DND-41 (cell line): ENCODE data around the gene PTF1A.

ENCODE experiments used
- ATAC-seq: fragments of 200-7000 bp; cut with Tn5 transposase; 3 replicates; pipeline ENCODE4 v1.9.1; 2021; ENCODE audit warnings: low read depth; ENCODE audit not compliant: insufficient read depth
- DNase-seq: peaks from one replicate; pipeline ENCODE4 v3.0.0-alpha.2; 2020
- H2AFZ ChIP-seq: 2 replicates; pipeline ENCODE4 v1.6.0; 2012; ENCODE audit warnings: low read depth, low read length
- H3K27ac ChIP-seq: 2 replicates; pipeline ENCODE4 v1.5.1; 2012; ENCODE audit warnings: low read length, inconsistent platforms
- H3K27me3 ChIP-seq: fragments of 200-600 bp; sonication (generic); 2 replicates; pipeline ENCODE4 v1.6.0; 2012; ENCODE audit warnings: low read length, mild to moderate bottlenecking, inconsistent platforms; ENCODE audit not compliant: insufficient read depth, poor library complexity
- H3K36me3 ChIP-seq: 2 replicates; pipeline ENCODE4 v1.5.1; 2012; ENCODE audit warnings: low read length, inconsistent platforms; ENCODE audit not compliant: insufficient read depth
- H3K4me1 ChIP-seq: 2 replicates; pipeline ENCODE4 v1.5.1; 2012; ENCODE audit warnings: mild to moderate bottlenecking, low read length; ENCODE audit not compliant: insufficient read depth
- H3K4me2 ChIP-seq: 2 replicates; pipeline ENCODE4 v1.6.0; 2012; ENCODE audit warnings: mild to moderate bottlenecking, moderate library complexity, low read length, inconsistent platforms; ENCODE audit not compliant: insufficient read depth
- H3K4me3 ChIP-seq, 2 experiments: fragments of 200-600 bp in 1 of 2; shearing (Covaris generic) in 1 of 2; 2 replicates each; pipeline ENCODE4 v1.5.1; 2012 to 2016; ENCODE audit warnings: inconsistent platforms in 2 of 2, low read length in 2 of 2, mild to moderate bottlenecking in 2 of 2, low read depth in 1 of 2, moderate library complexity in 1 of 2
- H3K79me2 ChIP-seq: 2 replicates; pipeline ENCODE4 v1.6.0; 2012; ENCODE audit warnings: low read length, inconsistent platforms; ENCODE audit not compliant: insufficient read depth
- H3K9ac ChIP-seq: 2 replicates; pipeline ENCODE4 v1.6.0; 2012; ENCODE audit warnings: low read depth, mild to moderate bottlenecking, inconsistent platforms, low read length, moderate library complexity
- H3K9me3 ChIP-seq: 2 replicates; pipeline ENCODE4 v1.5.1; 2012; ENCODE audit warnings: low read length, moderate library complexity, mild to moderate bottlenecking, inconsistent platforms; ENCODE audit not compliant: insufficient read depth, severe bottlenecking
- H4K20me1 ChIP-seq: 2 replicates; pipeline ENCODE4 v1.6.0; 2012; ENCODE audit warnings: low read length; ENCODE audit not compliant: insufficient read depth
- CTCF ChIP-seq: IDR thresholded peaks from 2 replicates; pipeline ENCODE4 v1.5.1; 2012; ENCODE audit warnings: borderline replicate concordance, low read length, moderate library complexity, mild to moderate bottlenecking; ENCODE audit not compliant: poor library complexity, severe bottlenecking; ENCODE audit errors: extremely low read depth
- EZH2 ChIP-seq: IDR thresholded peaks from 3 replicates; pipeline ENCODE4 v1.6.1; 2012; ENCODE audit warnings: borderline replicate concordance, low read depth, mild to moderate bottlenecking, moderate library complexity, low read length, inconsistent platforms; ENCODE audit not compliant: severe bottlenecking

Gene PTF1A

GRCh38 chr10:23195846-23196600, 3.9 kb downstream of the PTF1A start:
- no peak for TF ChIP-seq EZH2
- no peaks in the 10 kb centered on the region for H3K9me3 ChIP-seq
- H3K79me2 ChIP-seq, result no peaks in the 10 kb centered on the region
- no peak overlapping the region for H3K4me3 ChIP-seq
- H3K4me1 ChIP-seq, result no peaks in the 10 kb centered on the region
- H3K27me3 ChIP-seq, result no peaks in the 10 kb centered on the region
- H4K20me1 ChIP-seq, result no peaks in the 10 kb centered on the region
- no peak overlapping the region for H2AFZ ChIP-seq
- no peak overlapping the region for H3K4me2 ChIP-seq
- no peak for DNase-seq
- no peak overlapping the region for H3K9ac ChIP-seq
- H3K27ac ChIP-seq, result no peak overlapping the region
- no peaks in the 10 kb centered on the region for H3K36me3 ChIP-seq
- no peak for ATAC-seq

GRCh38 chr10:23196915-23197314, 4.8 kb downstream of the PTF1A start:
- Histone ChIP-seq H3K79me2 (no peaks in the 10 kb centered on the region), H3K9me3 (no peaks in the 10 kb centered on the region), H3K9ac (no peak overlapping the region), H3K27me3 (no peaks in the 10 kb centered on the region), H3K27ac (no peak overlapping the region), H3K4me1 (no peaks in the 10 kb centered on the region), H4K20me1 (no peaks in the 10 kb centered on the region), H2AFZ (no peak overlapping the region), H3K4me3 (no peak overlapping the region), H3K4me2 (no peak overlapping the region), H3K36me3 (no peaks in the 10 kb centered on the region)
- TF ChIP-seq CTCF (no peak), EZH2 (no peak)
- no peak for DNase-seq
- no peak for ATAC-seq

DNA sequence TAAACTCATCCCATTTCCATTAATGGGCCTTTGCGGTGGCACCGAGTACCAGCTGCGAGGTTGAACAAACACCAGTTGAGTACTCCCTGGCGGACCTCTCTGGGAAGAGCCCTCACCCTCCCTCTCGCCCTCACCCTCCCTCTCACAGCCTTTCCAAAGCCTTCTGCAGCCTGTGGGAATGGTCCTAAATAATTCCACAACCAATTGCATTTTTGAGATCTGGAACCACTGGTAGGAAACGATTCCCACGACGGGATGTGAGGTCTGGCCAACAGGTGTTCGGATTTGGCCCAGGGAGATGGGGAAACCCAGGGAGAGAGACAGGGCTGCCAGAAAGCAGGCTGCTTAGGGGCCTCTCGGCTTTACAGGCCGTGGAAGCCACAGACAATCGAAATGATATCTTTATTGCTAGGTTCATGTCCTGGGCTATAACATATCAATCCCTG, 5.3 kb downstream of the PTF1A start:
- DNase-seq (no peak), ATAC-seq (no peak)

GRCh38 chr10:23198610-23198939, 6.5 kb downstream of the PTF1A start:
- no peaks in the 10 kb centered on the region for H3K4me1 ChIP-seq
- TF ChIP-seq EZH2 (no peak), CTCF (no peak)
- no peaks in the 10 kb centered on the region for H3K27me3 ChIP-seq
- no peak overlapping the region for H3K9ac ChIP-seq
- no peaks in the 10 kb centered on the region for H3K36me3 ChIP-seq
- H3K27ac ChIP-seq, result no peak overlapping the region
- no peak overlapping the region for H3K4me2 ChIP-seq
- H3K79me2 ChIP-seq, result no peaks in the 10 kb centered on the region
- no peak for ATAC-seq
- no peak for DNase-seq
- no peaks in the 10 kb centered on the region for H3K9me3 ChIP-seq
- no peak overlapping the region for H3K4me3 ChIP-seq
- no peaks in the 10 kb centered on the region for H4K20me1 ChIP-seq
- no peak overlapping the region for H2AFZ ChIP-seq

More for the DNA sequence above, 5.3 kb downstream of the PTF1A start:
- H3K4me2 ChIP-seq, result no peak overlapping the region
- H3K27me3 ChIP-seq, result no peaks in the 10 kb centered on the region
- no peak overlapping the region for H3K27ac ChIP-seq
- H3K36me3 ChIP-seq, result no peaks in the 10 kb centered on the region
- no peaks in the 10 kb centered on the region for H3K79me2 ChIP-seq
- H2AFZ ChIP-seq, result no peak overlapping the region
- no peak overlapping the region for H3K4me3 ChIP-seq
- H4K20me1 ChIP-seq, result no peaks in the 10 kb centered on the region
- TF ChIP-seq CTCF, result no peak
- H3K9me3 ChIP-seq, result no peaks in the 10 kb centered on the region
- H3K4me1 ChIP-seq, result no peaks in the 10 kb centered on the region
- H3K9ac ChIP-seq, result no peak overlapping the region
